Cerebellar nuclear complex (tissue), 1 donor: ENCODE data around the gene MRPS31.
"Not testable (repeated sequence)": the region's sequence is repeated elsewhere in the genome, so short reads cannot be mapped to it uniquely, and the experiment has no call there.

ENCODE experiments used
- DNase-seq, 2 experiments: peaks; one replicate each; lab custom pipeline; 2025; lab: John Stamatoyannopoulos, UW

Gene MRPS31

DNA sequence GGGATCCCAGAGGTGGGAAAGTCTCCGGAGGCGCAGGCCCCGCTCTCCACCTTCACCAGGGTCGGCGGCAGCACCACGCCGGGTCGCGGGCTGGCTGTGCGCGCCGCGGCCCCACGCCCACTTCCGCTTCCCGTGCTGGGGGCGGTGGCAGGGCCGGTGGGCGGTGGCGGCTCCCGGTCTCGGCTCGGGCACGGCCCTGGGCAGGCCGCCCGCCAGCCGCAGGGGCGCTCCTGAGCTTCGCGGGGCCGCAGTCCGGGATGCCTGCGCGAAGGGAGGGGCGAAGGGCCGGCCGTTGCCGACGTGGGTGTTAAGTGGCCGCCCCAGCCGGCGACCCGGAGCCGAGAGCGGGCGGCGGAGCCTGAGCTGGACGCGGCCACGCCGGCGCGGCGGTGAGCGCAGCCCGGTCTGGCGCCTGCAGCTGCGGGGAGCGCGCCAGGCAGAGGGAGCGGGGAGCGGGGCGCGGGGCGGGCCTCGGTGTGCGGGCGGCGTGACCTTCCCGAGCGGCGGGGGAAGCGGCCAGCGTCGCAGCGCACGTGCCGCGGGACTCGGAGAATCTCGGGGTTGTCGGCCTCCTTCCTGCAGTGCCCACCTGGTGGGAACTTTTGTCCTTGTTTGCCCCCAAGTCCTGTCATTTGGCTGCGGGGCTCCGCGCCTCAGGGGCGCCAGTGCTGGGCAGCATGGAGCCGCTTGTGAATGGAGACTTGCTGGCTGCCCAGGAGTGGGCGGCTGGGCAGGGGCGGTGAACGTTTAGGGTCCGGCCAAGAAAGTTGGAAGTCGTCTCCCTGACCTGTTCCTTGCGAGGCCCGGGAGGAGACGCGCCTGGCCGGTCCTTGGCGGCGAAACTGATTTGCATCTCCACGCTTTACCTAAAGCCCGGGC is 18.5 kb upstream of the MRPS31 start, which contains the start of gene SLC25A15:
Gene SLC25A15, plus strand, starts transcription at position 337 of the 879 bp plus-strand sequence. CDS start 3,616 bp downstream, outside the sequence.
- DNase-seq, result no peak

DNA sequence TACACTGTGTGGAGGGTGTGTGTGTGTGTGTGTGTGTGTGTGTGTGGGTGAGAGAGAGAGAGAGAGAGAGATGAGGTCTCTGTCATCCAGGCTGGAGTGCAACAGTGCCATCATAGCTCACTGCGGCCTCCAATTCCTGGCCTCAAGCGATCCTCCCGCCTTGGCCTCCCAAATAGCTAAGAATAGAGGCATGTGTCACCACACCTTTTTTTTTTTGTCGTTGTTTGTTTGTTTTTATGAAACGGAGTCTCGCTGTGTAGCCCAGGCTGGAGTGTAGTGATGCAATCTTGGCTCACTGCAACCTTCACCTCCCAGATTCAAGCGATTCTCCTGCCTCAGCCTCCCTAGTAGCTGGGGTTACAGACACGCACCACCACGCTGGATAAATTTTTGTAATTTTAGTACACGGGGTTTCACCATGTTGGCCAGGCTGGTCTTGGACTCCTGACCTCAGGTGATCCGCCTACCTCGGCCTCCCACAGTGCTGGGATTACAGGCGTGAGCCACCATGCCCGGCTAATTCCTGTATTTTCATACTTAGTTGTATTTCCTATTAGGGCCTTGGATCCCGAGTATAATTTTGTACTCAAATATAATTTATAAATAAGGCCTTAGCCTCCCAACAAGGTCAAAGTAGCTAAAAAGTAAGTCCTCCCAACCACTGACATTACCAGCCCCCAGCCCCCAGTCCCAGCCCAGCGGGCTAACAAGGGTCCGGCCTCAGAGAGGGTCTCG is 17.7 kb upstream of the MRPS31 start:
- not testable (repeated sequence) for DNase-seq

GRCh38 chr13:40787062-40787461 is 16.1 kb upstream of the MRPS31 start:
- no peak for DNase-seq

DNA sequence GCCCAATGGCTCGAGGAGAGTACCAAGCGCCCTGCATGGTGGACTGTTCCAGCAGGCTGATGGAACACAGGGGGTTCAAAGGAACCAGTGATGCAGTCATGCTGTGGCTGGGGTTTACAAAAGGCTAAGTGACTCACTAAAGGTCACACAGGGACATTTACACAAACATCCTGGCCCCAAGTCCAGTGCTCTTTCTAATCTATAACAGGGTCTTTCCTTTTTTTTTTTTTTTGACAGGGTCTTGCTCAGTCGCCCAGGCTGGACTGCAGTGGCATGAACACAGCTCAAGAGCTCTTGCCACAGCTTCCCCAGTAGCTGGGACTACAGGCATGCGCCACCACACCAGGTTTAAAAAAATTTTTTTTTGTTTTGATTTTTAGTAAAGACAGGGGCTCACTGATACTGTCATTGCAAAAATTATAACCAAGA is 15.6 kb upstream of the MRPS31 start:
- DNase-seq, result no peak

GRCh38 chr13:40784540-40784939 is 13.6 kb upstream of the MRPS31 start:
- no peak for DNase-seq

DNA sequence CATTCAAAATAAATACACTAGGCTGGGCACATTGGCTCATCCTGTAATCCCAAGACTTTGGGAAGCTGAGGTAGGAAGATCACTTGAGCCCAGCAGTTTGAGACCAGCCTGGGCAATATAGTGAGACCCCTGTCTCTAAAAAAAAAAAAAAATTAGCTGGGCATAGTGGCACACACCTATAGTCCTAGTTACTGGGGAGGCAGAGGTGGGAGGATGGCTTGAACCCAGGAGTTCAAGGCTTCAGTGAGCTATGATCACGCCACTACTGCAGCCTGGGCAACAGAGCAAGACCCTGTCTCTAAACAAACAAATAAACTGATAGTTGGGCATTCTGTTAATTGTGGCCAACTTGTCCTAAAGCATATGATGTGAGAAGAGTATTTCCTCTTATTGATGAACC is 12.0 kb upstream of the MRPS31 start:
- DNase-seq, result not testable (repeated sequence)

DNA sequence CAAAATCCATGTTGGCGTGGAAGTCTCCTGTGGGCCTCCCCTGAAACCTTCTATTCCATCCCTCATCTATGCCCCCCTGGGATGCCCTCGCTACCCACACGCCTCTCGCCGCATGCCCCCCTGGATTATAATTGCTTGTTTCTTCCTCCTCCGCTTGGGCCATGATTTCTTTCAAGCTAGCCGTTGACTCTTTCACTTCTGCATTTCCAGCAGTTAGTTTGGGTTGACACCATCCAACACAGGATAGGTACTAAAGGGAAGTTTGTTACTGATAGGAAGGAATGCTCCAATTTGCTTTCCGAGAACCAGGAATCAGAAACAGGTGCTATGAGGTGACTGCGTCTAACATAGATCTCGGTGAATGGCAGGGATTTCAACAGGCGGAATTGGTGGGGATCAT is 10.7 kb upstream of the MRPS31 start:
- DNase-seq, result no peak

- DNase-seq, result no peak
These were observed 9.9 kb upstream of the MRPS31 start for GRCh38 chr13:40780822-40781401.

DNA sequence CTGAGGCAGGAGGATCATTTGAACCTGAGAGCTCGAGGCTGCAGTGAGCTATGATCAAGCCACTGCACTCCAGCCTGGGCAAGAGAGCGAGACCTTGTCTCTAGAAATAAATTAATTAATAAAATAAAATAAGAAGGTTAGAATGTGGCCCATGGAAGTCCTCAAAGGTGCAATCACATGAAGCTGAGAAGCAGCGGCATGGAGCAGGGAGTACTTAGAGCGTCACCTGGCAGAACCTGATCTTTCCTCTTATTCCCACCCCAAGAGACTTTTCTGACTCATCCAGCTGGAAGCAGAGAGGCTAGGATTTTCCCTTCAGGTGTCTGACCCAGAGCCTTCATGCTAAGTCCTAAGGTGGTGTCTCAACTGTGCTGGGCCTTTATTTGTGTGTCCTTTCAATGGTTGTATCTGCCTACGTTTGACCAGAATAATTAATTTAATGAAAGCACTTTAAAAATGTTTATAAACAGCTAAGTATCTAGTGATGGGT is 8.9 kb upstream of the MRPS31 start:
- DNase-seq, result no peak

DNA sequence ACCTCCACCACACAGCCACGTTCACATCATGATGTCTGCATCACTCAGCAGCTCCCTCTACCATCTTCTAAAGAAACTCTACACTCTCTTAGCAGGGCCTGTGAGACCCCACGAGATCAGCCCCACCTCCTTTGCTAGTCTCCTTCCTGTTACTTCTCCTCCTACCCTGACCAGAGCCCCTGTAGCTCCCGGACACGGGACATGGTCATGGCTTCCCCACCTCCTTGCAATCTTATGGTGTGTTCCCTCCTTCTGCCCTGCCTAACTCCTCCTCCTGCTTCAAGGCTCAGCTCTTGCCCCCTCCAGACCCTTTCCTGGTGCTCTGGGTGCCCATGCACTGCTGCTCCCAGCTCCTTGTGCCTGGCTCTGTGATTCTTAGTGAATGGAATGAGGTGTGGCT is 8.1 kb upstream of the MRPS31 start:
- no peak for DNase-seq

- no peak for DNase-seq
These were observed 6.8 kb upstream of the MRPS31 start for GRCh38 chr13:40777809-40778175.

DNA sequence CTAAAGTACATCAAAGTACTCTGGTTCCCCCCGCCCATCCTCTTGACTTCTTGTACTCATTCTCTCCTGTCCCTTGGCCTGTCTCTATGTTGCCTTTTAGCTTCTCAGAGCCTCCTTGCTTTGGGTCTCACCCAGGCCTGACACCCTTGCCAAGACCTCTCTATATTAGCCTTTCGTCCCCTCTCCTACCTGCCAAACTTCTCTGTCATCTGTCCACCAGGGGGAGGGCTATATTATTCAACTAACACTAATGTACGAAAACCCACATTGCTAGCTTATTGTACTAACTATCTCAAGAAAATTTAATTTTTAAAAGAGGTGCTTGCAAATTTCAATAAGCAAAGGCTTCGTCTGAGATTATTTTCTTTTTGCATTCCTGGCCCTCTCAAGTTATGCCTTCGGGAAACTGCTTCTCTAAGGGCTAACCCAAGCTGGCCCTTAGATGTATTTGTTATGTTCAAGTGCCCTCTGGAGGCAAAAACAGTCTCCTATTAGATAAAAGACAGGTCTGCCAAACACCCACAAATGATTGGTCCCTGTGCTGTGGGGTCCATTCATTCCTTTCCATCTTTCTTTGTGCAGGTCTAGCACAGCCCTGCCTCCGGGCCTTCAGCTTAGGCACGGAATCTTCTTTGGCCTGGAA is 6.3 kb upstream of the MRPS31 start:
- no peak for DNase-seq

DNA sequence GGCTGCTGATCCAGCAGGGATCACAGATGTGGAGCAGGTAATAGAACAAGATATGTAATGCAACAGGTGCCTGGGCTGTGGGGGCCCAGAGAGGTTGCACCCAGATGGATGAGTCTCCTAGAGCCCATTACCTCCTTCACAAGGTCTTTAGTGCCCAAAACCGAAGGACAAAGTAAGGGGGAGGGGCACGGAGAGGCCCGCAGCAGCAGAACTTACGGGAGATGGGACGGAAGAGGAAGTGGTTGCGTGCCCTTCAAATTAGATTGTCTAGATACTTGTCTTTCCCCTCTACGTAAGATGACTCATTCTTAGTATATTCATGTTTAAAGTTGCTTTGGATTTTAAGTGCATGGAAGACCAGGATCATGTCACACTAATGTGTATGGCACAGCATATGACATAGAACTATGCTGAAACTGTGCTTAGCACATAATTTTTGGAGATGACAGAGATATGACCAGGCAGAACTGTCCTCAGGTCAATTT is 5.7 kb upstream of the MRPS31 start:
- no peak for DNase-seq

DNA sequence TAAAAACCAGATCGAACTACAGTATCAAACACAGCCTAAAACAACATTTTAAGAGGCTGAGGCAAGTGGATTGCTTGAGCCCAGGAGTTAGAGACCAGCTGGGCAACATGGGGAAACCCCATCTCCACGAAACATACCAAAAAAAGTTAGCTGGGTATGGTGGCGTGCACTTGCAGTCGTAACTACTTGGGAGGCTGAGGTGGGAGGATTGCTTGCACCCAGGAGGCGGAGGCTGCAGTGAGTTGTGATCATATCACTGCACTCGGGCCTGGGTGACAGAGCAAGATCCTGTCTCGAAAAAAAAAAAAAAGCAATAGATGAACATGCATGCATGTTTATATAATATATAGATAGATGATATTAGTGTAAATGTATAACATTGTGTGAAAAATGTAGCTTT is 5.2 kb upstream of the MRPS31 start:
- no peak for DNase-seq

GRCh38 chr13:40774672-40775071 is 3.7 kb upstream of the MRPS31 start:
- DNase-seq, result no peak

DNA sequence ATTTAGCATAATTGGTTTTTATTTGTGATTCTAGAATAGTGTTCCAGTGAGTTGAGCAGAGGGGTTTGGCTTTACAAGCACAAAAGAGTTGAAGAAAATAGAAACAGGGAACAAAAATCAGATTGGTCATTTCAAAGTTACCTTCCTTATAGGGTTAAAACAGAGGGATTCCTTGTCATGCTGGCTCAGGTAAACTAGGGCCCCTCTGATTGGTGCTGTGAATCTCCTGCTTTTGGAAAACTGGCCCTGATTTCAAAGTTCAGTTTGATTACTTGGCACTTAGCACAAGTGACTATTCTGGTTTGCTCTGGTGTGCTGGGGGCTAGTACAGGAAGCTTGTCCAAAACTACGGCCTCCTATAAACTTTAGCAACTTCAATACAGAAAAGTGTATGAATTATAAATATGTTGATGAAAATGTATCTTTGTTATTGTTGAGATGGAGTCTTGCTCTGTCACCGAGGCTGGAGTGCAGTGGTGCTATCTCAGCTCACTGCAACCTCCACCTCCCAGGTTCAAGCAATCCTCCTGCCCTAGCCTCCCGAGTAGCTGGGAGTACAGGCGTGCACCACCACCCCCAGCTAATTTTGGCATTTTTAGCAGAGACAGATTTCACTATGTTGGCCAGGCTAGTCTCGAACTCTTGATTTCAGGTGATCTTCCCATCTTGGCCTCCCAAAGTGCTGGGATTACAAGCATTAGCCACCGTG is 1.9 kb upstream of the MRPS31 start:
- no peak for DNase-seq

GRCh38 chr13:40770609-40770933 is 419 bp downstream of the MRPS31 start:
- no peak for DNase-seq

DNA sequence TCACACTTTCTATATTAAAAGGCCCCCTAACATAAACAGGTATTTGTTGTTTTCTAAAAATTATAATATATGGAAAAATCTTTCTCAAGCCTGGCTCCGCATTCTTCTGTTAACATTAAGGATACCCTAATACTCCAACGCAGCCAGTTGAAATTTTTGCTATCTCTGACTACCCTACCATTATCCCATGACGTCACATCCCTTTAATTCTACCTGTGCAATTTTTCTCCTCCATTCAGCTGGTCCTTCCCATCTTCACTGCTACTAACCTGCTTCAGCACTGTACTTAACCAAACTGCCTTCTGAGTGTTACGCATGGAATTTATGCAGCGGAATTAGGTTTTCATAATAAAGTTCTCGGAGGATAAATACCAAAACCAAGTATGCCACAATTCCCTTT is 1.0 kb downstream of the MRPS31 start:
- no peak for DNase-seq

DNA sequence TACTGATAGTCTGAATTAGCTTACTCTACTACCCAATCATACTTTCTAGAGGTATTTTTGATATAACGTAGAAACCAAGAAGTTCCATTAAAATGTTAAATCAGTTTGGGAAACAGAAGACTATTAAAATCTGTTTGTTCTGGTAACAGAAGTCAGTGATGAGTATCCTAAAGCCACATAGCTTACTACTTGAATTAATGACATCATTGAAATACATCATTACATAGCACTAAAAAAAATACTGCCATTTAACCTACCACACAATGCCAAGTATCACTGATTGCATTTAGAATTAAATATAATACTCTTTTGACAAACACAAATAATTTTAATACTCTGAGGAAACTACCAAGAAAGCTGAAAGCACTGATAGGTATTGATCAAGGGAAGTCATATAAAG is 5.4 kb downstream of the MRPS31 start:
- DNase-seq, result no peak

GRCh38 chr13:40764587-40765403 is 6.2 kb downstream of the MRPS31 start:
- no peak for DNase-seq

- no peak for DNase-seq
These were observed 8.1 kb downstream of the MRPS31 start for GRCh38 chr13:40762849-40763248.
